ENCODE measurements around the gene MAP2K5. TPM values are rescaled to one million over a fixed set of nuclear protein-coding genes. Genes with fewer than 3 reads are reported as not detected.

Gene MAP2K5
- total and polyA plus RNA-seq, 2 experiments from 2014 or later: 12.4 to 13.7 TPM

- no peak overlapping the region for H3K4me2 ChIP-seq
- H4K20me1 ChIP-seq (ENCODE audit: insufficient read depth, poor library complexity, severe bottlenecking): no peaks in the 10 kb centered on the region
- no peaks in the 10 kb centered on the region for H3K36me3 ChIP-seq (replicated peaks; ENCODE audit: insufficient read depth, low read depth)
- H3K4me1 ChIP-seq (ENCODE audit: insufficient read depth): peaks cover 57% of the 10 kb centered on the region
- H3K9me2 ChIP-seq (replicated peaks; ENCODE audit: insufficient read depth): no peaks in the 10 kb centered on the region
- TF ChIP-seq CTCF (IDR thresholded peaks at IDR 0.05; ENCODE audit: poor library complexity) (no peak), EZH2 (IDR thresholded peaks at IDR 0.05; ENCODE audit: borderline replicate concordance) (no peak), EZH2phosphoT487 (IDR thresholded peaks at IDR 0.05; ENCODE audit: low read depth, severe bottlenecking, unreplicated experiment) (no peak)
- H3K4me3 ChIP-seq: no peak overlapping the region
- no peaks in the 10 kb centered on the region for H3K9me3 ChIP-seq (ENCODE audit: low read depth)
- no peaks in the 10 kb centered on the region for H3K79me2 ChIP-seq
- peaks cover 96% of the 10 kb centered on the region for H3K27me3 ChIP-seq
- no peak for DNase-seq (ENCODE audit: low spot score)
- H3K27ac ChIP-seq: no peak overlapping the region
- H2AFZ ChIP-seq: no peak overlapping the region
Measured at GRCh38 chr15:67831363-67831762, 288.9 kb downstream of the MAP2K5 start.

GRCh38 chr15:67832031-67832551 is 289.6 kb downstream of the MAP2K5 start:
- WGBS (ENCODE audit: low lambda C conversion rate, missing lambda C conversion rate): 36% methylated on average over 9 of the region's 9 CpGs
- Histone ChIP-seq H3K27me3 (peaks cover 90% of the 10 kb centered on the region), H2AFZ (no peak overlapping the region), H3K4me3 (no peak overlapping the region), H3K4me1 (ENCODE audit: insufficient read depth) (peaks cover 56% of the 10 kb centered on the region), H3K9me3 (ENCODE audit: low read depth) (no peaks in the 10 kb centered on the region), H4K20me1 (ENCODE audit: insufficient read depth, poor library complexity, severe bottlenecking) (no peaks in the 10 kb centered on the region), H3K27ac (no peak overlapping the region), H3K4me2 (no peak overlapping the region), H3K36me3 (replicated peaks; ENCODE audit: insufficient read depth, low read depth) (no peaks in the 10 kb centered on the region), H3K9me2 (replicated peaks; ENCODE audit: insufficient read depth) (no peaks in the 10 kb centered on the region), H3K79me2 (no peaks in the 10 kb centered on the region)
- TF ChIP-seq CTCF (IDR thresholded peaks at IDR 0.05; ENCODE audit: poor library complexity) (peak; percentile 30), EZH2phosphoT487 (IDR thresholded peaks at IDR 0.05; ENCODE audit: low read depth, severe bottlenecking, unreplicated experiment) (peak; percentile 49), EZH2 (IDR thresholded peaks at IDR 0.05; ENCODE audit: borderline replicate concordance) (peak; percentile 33)
- no peak for DNase-seq (ENCODE audit: low spot score)

- H3K9me3 ChIP-seq (ENCODE audit: low read depth): no peaks in the 10 kb centered on the region
- no peak overlapping the region for H3K27ac ChIP-seq
- H3K4me1 ChIP-seq (ENCODE audit: insufficient read depth): peaks cover 46% of the 10 kb centered on the region
- H4K20me1 ChIP-seq (ENCODE audit: insufficient read depth, poor library complexity, severe bottlenecking): no peaks in the 10 kb centered on the region
- H3K36me3 ChIP-seq (replicated peaks; ENCODE audit: insufficient read depth, low read depth): no peaks in the 10 kb centered on the region
- H3K9me2 ChIP-seq (replicated peaks; ENCODE audit: insufficient read depth): no peaks in the 10 kb centered on the region
- WGBS (ENCODE audit: low lambda C conversion rate, missing lambda C conversion rate): 7% methylated on average over 32 of the region's 32 CpGs
- no peak for TF ChIP-seq EZH2phosphoT487 (IDR thresholded peaks at IDR 0.05; ENCODE audit: low read depth, severe bottlenecking, unreplicated experiment)
- TF ChIP-seq CTCF (IDR thresholded peaks at IDR 0.05; ENCODE audit: poor library complexity): no peak
- peak; percentile 70 for TF ChIP-seq EZH2 (IDR thresholded peaks at IDR 0.05; ENCODE audit: borderline replicate concordance)
- H2AFZ ChIP-seq: no peak overlapping the region
- H3K79me2 ChIP-seq: no peaks in the 10 kb centered on the region
- peak overlapping the region; percentile 76 for H3K4me2 ChIP-seq
- peak overlapping the region; percentile 9 for H3K4me3 ChIP-seq
- no peak for DNase-seq (ENCODE audit: low spot score)
- H3K27me3 ChIP-seq: peaks cover 80% of the 10 kb centered on the region
Measured at GRCh38 chr15:67832897-67833709, 290.6 kb downstream of the MAP2K5 start.
